Measurements from ENCODE around the gene BPI. TPM values are rescaled to one million over a fixed set of nuclear protein-coding genes. Genes with fewer than 3 reads are reported as not detected.
"Not testable (repeated sequence)": the region's sequence is repeated elsewhere in the genome, so short reads cannot be mapped to it uniquely, and the experiment has no call there.

BPI gene
- total RNA-seq, 4 donors from 2014 or later = not detected

GRCh38 chr20:38311491-38311890, 7.5 kb downstream of the BPI start:
- Histone ChIP-seq H3K27ac (no peak overlapping the region), H3K27me3 (no peaks in the 10 kb centered on the region), H3K4me1 (no peaks in the 10 kb centered on the region), H3K9me3 (no peaks in the 10 kb centered on the region), H3K4me3 (no peak overlapping the region), H3K36me3 (no peaks in the 10 kb centered on the region)
- TF ChIP-seq POLR2A (IDR thresholded peaks at IDR 0.05) (no peak), CTCF (IDR thresholded peaks at IDR 0.05 in 4 of 5, conservative IDR thresholded peaks at IDR 0.05 in 1 of 5) (no peak)
- no peak for ATAC-seq
- in situ Hi-C loops (cut with MboI; ENCODE audit: low sequenced_read_pairs in 4 of 4) = loop anchor here in 1 of 4 donors (10.0 kb wide), 1 partner anchor 77 kb away; no protein-coding TSS in a partner anchor
- DNase-seq = no peak
- intact Hi-C loops (cut with DNase I; ENCODE audit: low total_unique reads) = no loop called here

DNA sequence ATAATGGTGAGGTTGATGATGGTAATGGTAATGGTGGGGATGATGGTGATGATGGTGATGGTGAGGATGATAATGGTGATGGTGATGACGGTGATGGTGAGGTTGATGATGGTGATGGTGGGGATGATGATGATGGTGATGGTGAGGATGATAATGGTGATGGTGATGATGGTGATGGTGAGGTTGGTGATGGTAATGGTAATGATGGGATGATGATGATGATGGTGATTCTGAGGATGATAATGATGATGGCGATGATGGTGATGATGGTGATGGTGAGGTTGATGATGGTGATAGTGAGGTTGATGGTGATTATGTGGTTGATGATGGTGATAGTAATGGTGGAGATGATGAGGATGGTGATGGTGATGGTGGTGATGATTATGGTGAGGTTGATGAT, 9.7 kb downstream of the BPI start:
- TF ChIP-seq CTCF (IDR thresholded peaks at IDR 0.05 in 4 of 5, conservative IDR thresholded peaks at IDR 0.05 in 1 of 5) (no peak), POLR2A (IDR thresholded peaks at IDR 0.05) (no peak)
- H3K4me1 ChIP-seq = no peaks in the 10 kb centered on the region
- in situ Hi-C loops (cut with MboI; ENCODE audit: low sequenced_read_pairs in 4 of 4) = loop anchor here in 1 of 4 donors (10.0 kb wide), 1 partner anchor 79 kb away; no protein-coding TSS in a partner anchor
- no peak overlapping the region for H3K4me3 ChIP-seq
- intact Hi-C loops (cut with DNase I; ENCODE audit: low total_unique reads) = no loop called here
- H3K9me3 ChIP-seq = no peaks in the 10 kb centered on the region
- no peaks in the 10 kb centered on the region for H3K27me3 ChIP-seq
- ATAC-seq = no peak
- no peaks in the 10 kb centered on the region for H3K36me3 ChIP-seq
- no peak overlapping the region for H3K27ac ChIP-seq
- no peak for DNase-seq

- intact Hi-C loops (cut with DNase I; ENCODE audit: low total_unique reads) = not testable (repeated sequence)
These were observed 10.4 kb downstream of the BPI start for GRCh38 chr20:38314350-38314749.

GRCh38 chr20:38315290-38315966, 11.5 kb downstream of the BPI start:
- H3K27me3 ChIP-seq = no peaks in the 10 kb centered on the region
- intact Hi-C loops (cut with DNase I; ENCODE audit: low total_unique reads) (no loop called here), in situ Hi-C loops (cut with MboI; ENCODE audit: low sequenced_read_pairs in 4 of 4) (loop anchor here in 1 of 4 donors (10.0 kb wide), 1 partner anchor 81 kb away; no protein-coding TSS in a partner anchor)
- ATAC-seq = no peak
- no peak for DNase-seq
- H3K36me3 ChIP-seq = no peaks in the 10 kb centered on the region
- H3K4me1 ChIP-seq = no peaks in the 10 kb centered on the region
- no peak overlapping the region for H3K4me3 ChIP-seq
- no peaks in the 10 kb centered on the region for H3K9me3 ChIP-seq
- TF ChIP-seq POLR2A (IDR thresholded peaks at IDR 0.05) (no peak), CTCF (IDR thresholded peaks at IDR 0.05 in 4 of 5, conservative IDR thresholded peaks at IDR 0.05 in 1 of 5) (no peak)
- no peak overlapping the region for H3K27ac ChIP-seq

More at GRCh38 chr20:38314350-38314749, 10.4 kb downstream of the BPI start:
- not testable (repeated sequence) for H3K4me1 ChIP-seq, H3K36me3 ChIP-seq, ATAC-seq, DNase-seq, H3K4me3 ChIP-seq, H3K9me3 ChIP-seq, H3K27ac ChIP-seq, H3K27me3 ChIP-seq
- in situ Hi-C loops (cut with MboI; ENCODE audit: low sequenced_read_pairs in 4 of 4) = loop anchor here in 1 of 4 donors (10.0 kb wide), 1 partner anchor 80 kb away; no protein-coding TSS in a partner anchor

GRCh38 chr20:38316341-38316740, 12.4 kb downstream of the BPI start:
- Histone ChIP-seq H3K36me3 (no peaks in the 10 kb centered on the region), H3K27ac (no peak overlapping the region), H3K4me3 (no peak overlapping the region), H3K27me3 (no peaks in the 10 kb centered on the region), H3K4me1 (no peaks in the 10 kb centered on the region), H3K9me3 (no peaks in the 10 kb centered on the region)
- ATAC-seq (no peak), DNase-seq (no peak)
- intact Hi-C loops (cut with DNase I; ENCODE audit: low total_unique reads) = no loop called here
- TF ChIP-seq CTCF (IDR thresholded peaks at IDR 0.05 in 4 of 5, conservative IDR thresholded peaks at IDR 0.05 in 1 of 5) = no peak
- no peak for TF ChIP-seq POLR2A (IDR thresholded peaks at IDR 0.05)
- in situ Hi-C loops (cut with MboI; ENCODE audit: low sequenced_read_pairs in 4 of 4) = loop anchor here in 1 of 4 donors (10.0 kb wide), 1 partner anchor 82 kb away; no protein-coding TSS in a partner anchor

Measured in gastrocnemius medialis (tissue), 4 donors.